ENCODE results near the gene DOCK10.

DNA sequence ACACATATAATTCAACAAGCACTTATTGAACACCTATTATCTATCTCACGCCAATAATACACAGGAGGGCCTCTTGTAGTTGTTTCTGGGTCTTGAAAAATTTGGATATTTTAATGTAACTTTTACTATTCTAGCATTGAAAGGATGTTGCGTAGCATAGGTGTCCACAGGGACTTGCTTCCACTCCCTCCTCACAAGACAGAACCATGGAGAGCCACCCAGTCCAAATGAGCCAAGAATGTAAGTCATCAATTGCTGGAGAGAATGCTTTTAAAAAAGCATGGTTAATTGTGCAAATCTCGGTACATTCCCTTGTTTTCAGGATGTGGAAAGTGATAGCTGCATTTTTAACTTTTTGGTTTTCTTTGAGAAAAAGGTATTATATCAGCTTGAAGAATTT is 46.8 kb downstream of the DOCK10 start:
- TF ChIP-seq, protein P1, sequence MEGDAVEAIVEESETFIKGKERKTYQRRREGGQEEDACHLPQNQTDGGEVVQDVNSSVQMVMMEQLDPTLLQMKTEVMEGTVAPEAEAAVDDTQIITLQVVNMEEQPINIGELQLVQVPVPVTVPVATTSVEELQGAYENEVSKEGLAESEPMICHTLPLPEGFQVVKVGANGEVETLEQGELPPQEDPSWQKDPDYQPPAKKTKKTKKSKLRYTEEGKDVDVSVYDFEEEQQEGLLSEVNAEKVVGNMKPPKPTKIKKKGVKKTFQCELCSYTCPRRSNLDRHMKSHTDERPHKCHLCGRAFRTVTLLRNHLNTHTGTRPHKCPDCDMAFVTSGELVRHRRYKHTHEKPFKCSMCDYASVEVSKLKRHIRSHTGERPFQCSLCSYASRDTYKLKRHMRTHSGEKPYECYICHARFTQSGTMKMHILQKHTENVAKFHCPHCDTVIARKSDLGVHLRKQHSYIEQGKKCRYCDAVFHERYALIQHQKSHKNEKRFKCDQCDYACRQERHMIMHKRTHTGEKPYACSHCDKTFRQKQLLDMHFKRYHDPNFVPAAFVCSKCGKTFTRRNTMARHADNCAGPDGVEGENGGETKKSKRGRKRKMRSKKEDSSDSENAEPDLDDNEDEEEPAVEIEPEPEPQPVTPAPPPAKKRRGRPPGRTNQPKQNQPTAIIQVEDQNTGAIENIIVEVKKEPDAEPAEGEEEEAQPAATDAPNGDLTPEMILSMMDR (IDR thresholded peaks at IDR 0.05), result no peak
- TF ChIP-seq POLR2A (IDR thresholded peaks at IDR 0.05) (no peak), EP300 (IDR thresholded peaks at IDR 0.05) (no peak)
